Left ventricle myocardium inferior (tissue), 1 donor: Measurements from ENCODE around the gene ARHGAP10. TPM values are rescaled to one million over a fixed set of nuclear protein-coding genes. Genes with fewer than 3 reads are reported as not detected.

ENCODE experiments used
- DNase-seq: peaks from one replicate; pipeline ENCODE4 v3.0.0-alpha.2; 2020
- H3K27ac ChIP-seq: fragments of 200-600 bp; replicated peaks from 2 replicates; pipeline ENCODE4 v1.8.0; 2021
- H3K27me3 ChIP-seq: fragments of 200-600 bp; 2 replicates; pipeline ENCODE4 v1.8.0; 2021; ENCODE audit warnings: low read depth
- H3K36me3 ChIP-seq: fragments of 200-600 bp; 2 replicates; pipeline ENCODE4 v1.8.0; 2021
- H3K4me1 ChIP-seq: fragments of 200-600 bp; 2 replicates; pipeline ENCODE4 v1.8.0; 2021
- H3K4me3 ChIP-seq: fragments of 200-600 bp; 2 replicates; pipeline ENCODE4 v1.8.0; 2021; ENCODE audit warnings: mild to moderate bottlenecking, moderate library complexity
- H3K9me3 ChIP-seq: fragments of 200-600 bp; replicated peaks from 2 replicates; pipeline ENCODE4 v1.8.0; 2021
- intact Hi-C: fragments of 100-400 bp; cut with micrococcal nuclease; formaldehyde crosslinking; loops from one replicate; pipeline ENCODE4 v1.11.0; 2022
- total RNA-seq: library from RNA; stranded (reverse); fragmentation: NEBNext Ultra II Directional; extraction: Animal tissue kit (Norgen Biotek cat#: 25700); gene quantifications from one replicate; pipeline ENCODE4 v1.2.1, GENCODE V29; 2021
- TF ChIP-seq, protein P1 (sequence below): fragments of 200-600 bp; IDR thresholded peaks from 2 replicates; pipeline ENCODE4 v1.8.0; 2021; ENCODE audit warnings: antibody characterized with exemption, mild to moderate bottlenecking, borderline replicate concordance
- donor health status: DM: no; HTN: yes; CAD: no; lungs with severe emphysema.

ARHGAP10 gene
- total RNA-seq, 1 donor from 2014 or later, result 59.7 TPM

DNA sequence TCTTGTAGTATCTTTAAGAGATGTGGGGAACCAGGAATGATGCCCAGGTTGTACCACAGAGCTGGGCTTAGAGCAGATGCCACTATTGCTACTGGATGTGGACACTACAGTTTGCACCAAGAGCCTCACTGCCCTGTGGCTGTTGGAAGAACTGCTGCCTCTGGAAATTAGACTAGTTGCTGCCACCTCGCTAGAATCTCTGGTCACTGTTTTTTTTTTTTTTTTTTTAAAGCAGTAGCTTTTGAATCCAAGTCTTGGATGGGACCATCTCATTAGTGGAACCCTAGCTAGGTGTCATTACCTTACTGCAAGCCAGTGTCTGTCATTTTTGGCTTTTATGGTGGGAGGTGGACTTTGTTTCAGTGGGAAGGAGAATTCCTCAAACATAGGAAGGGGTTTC, 105.5 kb downstream of the ARHGAP10 start:
- TF ChIP-seq, protein P1, sequence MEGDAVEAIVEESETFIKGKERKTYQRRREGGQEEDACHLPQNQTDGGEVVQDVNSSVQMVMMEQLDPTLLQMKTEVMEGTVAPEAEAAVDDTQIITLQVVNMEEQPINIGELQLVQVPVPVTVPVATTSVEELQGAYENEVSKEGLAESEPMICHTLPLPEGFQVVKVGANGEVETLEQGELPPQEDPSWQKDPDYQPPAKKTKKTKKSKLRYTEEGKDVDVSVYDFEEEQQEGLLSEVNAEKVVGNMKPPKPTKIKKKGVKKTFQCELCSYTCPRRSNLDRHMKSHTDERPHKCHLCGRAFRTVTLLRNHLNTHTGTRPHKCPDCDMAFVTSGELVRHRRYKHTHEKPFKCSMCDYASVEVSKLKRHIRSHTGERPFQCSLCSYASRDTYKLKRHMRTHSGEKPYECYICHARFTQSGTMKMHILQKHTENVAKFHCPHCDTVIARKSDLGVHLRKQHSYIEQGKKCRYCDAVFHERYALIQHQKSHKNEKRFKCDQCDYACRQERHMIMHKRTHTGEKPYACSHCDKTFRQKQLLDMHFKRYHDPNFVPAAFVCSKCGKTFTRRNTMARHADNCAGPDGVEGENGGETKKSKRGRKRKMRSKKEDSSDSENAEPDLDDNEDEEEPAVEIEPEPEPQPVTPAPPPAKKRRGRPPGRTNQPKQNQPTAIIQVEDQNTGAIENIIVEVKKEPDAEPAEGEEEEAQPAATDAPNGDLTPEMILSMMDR, result peak; percentile 57
- DNase-seq, result no peak
- Histone ChIP-seq H3K36me3 (peaks cover 3% of the 10 kb centered on the region), H3K4me3 (no peak overlapping the region), H3K27me3 (no peaks in the 10 kb centered on the region), H3K27ac (peak overlapping the region; percentile 64), H3K4me1 (peaks cover 58% of the 10 kb centered on the region), H3K9me3 (no peaks in the 10 kb centered on the region)
- intact Hi-C loops, result no loop called here

DNA sequence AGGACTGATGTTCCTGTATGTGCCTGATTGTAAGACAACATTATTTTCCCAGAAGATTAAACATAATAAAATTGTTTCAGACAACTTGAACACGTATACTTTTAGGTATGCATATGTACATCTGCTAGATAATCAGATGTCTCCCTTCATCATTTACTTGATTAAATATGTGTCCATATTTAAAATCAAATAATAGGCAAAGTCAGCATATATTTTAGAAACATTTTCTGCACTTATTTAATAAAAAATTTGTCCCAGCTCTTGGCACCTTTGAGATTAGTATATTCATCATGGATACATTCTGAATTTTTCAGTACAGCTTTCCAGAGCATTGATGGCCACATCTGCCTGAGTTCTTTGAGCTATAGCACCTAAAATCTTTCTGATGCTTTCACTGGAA, 106.0 kb downstream of the ARHGAP10 start:
- H3K27me3 ChIP-seq, result no peaks in the 10 kb centered on the region
- intact Hi-C loops, result no loop called here
- peaks cover 61% of the 10 kb centered on the region for H3K4me1 ChIP-seq

DNA sequence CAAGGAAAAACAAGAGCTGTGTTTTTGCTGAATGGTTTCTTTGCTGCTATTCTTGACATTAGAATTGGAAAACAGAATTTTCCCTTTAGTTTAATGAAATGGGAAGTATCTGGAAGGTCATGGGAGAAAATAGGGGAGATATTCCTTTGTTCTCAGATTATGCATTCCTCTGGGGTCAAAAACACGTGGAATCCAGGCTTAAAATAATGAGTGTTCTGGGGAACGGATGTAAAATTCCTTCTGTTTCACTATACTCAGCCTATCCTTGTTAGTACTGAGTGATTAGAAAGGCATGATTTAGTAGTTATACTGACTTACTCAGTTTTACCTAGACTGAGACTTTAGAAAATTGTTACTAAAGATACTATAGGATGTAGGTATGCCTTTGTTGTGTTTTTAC, 107.3 kb downstream of the ARHGAP10 start:
- Histone ChIP-seq H3K27me3 (no peaks in the 10 kb centered on the region), H3K9me3 (no peaks in the 10 kb centered on the region), H3K36me3 (no peaks in the 10 kb centered on the region), H3K4me3 (no peak overlapping the region), H3K27ac (peak overlapping the region; percentile 64), H3K4me1 (peaks cover 74% of the 10 kb centered on the region)
- intact Hi-C loops, result no loop called here
- no peak for DNase-seq
- TF ChIP-seq, protein P1, result no peak

More for the DNA sequence above, 106.0 kb downstream of the ARHGAP10 start:
- peak overlapping the region; percentile 64 for H3K27ac ChIP-seq
- DNase-seq, result no peak
- H3K4me3 ChIP-seq, result no peak overlapping the region
- TF ChIP-seq, protein P1, result no peak
- peaks cover 3% of the 10 kb centered on the region for H3K36me3 ChIP-seq
- no peaks in the 10 kb centered on the region for H3K9me3 ChIP-seq

DNA sequence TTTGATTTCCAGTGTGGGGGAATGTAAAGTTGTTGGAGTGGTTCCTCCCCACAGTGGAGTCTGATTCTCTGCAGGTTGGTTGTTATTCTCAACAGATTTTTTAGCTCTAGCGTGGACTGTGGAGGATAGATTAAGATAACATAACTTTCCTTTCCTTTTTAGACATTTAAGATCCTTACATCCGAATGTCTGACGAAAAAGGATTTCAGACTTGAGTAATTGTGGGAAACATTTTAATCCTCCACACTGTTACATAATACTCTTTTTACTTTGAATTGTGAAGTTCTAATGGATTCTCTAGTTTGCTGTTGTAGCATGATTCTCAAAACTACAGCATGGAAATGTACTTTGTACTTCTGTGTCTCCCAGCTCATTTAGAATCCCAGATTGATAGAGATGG, 107.8 kb downstream of the ARHGAP10 start:
- H3K27ac ChIP-seq, result peak overlapping the region; percentile 64
- H3K4me3 ChIP-seq, result no peak overlapping the region
- no peaks in the 10 kb centered on the region for H3K9me3 ChIP-seq
- H3K4me1 ChIP-seq, result peaks cover 79% of the 10 kb centered on the region
- TF ChIP-seq, protein P1, result no peak
- no peaks in the 10 kb centered on the region for H3K27me3 ChIP-seq
- no peak for DNase-seq
- intact Hi-C loops, result no loop called here
- H3K36me3 ChIP-seq, result no peaks in the 10 kb centered on the region

DNA sequence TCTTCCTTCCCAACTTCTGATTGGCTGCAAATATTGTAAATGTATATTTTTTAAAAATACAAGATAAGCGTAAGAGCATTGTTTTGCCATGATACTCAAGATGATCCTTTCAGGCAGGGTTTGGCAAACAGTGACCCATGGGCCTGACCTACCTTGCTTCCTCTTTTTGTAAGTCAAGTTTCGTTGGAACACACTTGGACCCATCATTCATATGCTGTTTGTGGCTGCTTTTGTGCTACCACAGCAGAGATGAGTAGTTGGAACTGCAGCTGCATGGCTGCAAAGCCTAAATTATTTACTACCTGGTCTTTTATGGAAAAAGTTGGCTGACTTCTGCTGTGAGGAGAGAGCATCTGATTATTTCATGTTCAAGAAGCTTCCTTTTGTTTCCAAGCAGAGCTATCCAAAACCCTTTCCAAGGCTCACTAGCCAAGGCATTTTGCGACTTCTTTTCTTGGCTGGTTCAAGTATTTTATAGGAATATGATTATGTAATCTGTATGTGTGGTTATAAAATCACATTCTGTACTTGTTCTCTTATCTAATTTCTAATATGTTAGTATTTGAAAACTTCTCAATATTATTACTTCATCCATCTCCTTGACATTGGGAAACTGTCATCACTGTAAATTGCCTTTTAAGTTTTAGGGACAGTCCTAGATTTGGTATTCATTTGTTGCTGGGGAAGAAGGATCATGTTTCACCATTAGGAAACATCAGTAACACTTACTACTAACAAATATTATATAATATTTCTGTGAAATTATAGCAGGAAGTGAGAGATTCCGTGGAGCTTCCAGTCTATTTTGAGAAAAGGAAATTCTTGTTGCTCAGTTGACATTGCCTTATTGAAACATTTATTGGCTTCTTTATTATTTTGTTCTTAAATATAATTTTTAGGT, 109.2 kb downstream of the ARHGAP10 start:
- Histone ChIP-seq H3K27me3 (no peaks in the 10 kb centered on the region), H3K36me3 (no peaks in the 10 kb centered on the region), H3K4me1 (peaks cover 83% of the 10 kb centered on the region), H3K4me3 (no peak overlapping the region), H3K27ac (peak overlapping the region; percentile 64), H3K9me3 (no peaks in the 10 kb centered on the region)
- intact Hi-C loops, result no loop called here
- TF ChIP-seq, protein P1, result no peak
- DNase-seq, result no peak
